Endodermal cell (in vitro differentiated cells): ENCODE data around the gene CWC15. TPM values are rescaled to one million over a fixed set of nuclear protein-coding genes. Genes with fewer than 3 reads are reported as not detected.
"Not testable (repeated sequence)": the region's sequence is repeated elsewhere in the genome, so short reads cannot be mapped to it uniquely, and the experiment has no call there.

Source experiments
- DNase-seq: peaks from one replicate; pipeline ENCODE4 v3.0.0-alpha.2; 2017
- H3K27ac ChIP-seq: 2 replicates; pipeline ENCODE4 v1.5.1; 2013; ENCODE audit warnings: mild to moderate bottlenecking, low read depth, low read length, moderate library complexity
- H3K27me3 ChIP-seq: 2 replicates; pipeline ENCODE4 v1.6.1; 2013; ENCODE audit warnings: mild to moderate bottlenecking, low read length, moderate library complexity; ENCODE audit not compliant: insufficient read depth, control insufficient read depth, poor library complexity, severe bottlenecking
- H3K36me3 ChIP-seq: 2 replicates; pipeline ENCODE4 v1.7.0; 2013; ENCODE audit warnings: mild to moderate bottlenecking, low read length, moderate library complexity; ENCODE audit not compliant: control insufficient read depth, insufficient read depth
- H3K4me1 ChIP-seq: one replicate; pipeline ENCODE4 v1.7.0; 2013; ENCODE audit warnings: low read length; ENCODE audit not compliant: control insufficient read depth, insufficient read depth
- H3K4me3 ChIP-seq: 2 replicates; pipeline ENCODE4 v1.5.1; 2013; ENCODE audit warnings: mild to moderate bottlenecking, low read length, moderate library complexity
- H3K9ac ChIP-seq: 2 replicates; pipeline ENCODE4 v1.6.1; 2013; ENCODE audit warnings: mild to moderate bottlenecking, low read length, moderate library complexity; ENCODE audit not compliant: poor library complexity, severe bottlenecking; ENCODE audit errors: extremely low read depth
- H3K9me3 ChIP-seq: 2 replicates; pipeline ENCODE4 v1.6.1; 2013; ENCODE audit warnings: mild to moderate bottlenecking, low read length, moderate library complexity; ENCODE audit not compliant: control insufficient read depth
- H3K27ac Mint-ChIP-seq: 2 replicates; pipeline ENCODE4 v1.8.0; 2020; ENCODE audit warnings: mixed read lengths
- H3K27me3 Mint-ChIP-seq: 2 replicates; pipeline ENCODE4 v1.8.0; 2021; ENCODE audit warnings: mild to moderate bottlenecking, mixed read lengths; ENCODE audit not compliant: insufficient read depth
- H3K36me3 Mint-ChIP-seq: 2 replicates; pipeline ENCODE4 v1.8.0; 2020; ENCODE audit warnings: low read depth, mixed read lengths
- H3K4me1 Mint-ChIP-seq: 2 replicates; pipeline ENCODE4 v1.8.0; 2020; ENCODE audit warnings: mixed read lengths
- H3K4me3 Mint-ChIP-seq: 2 replicates; pipeline ENCODE4 v1.8.0; 2020; ENCODE audit warnings: mild to moderate bottlenecking, moderate library complexity, mixed read lengths
- H3K9me3 Mint-ChIP-seq: 2 replicates; pipeline ENCODE4 v1.8.0; 2020; ENCODE audit warnings: mild to moderate bottlenecking, mixed read lengths
- WGBS, 2 experiments: methylation state at CpG; one replicate each; pipeline versions ENCODE4 v1.1.5 to v1.1.7; 2013; ENCODE audit warnings: missing lambda C conversion rate in 2 of 2, mixed read lengths in 1 of 2; ENCODE audit not compliant: insufficient coverage in 1 of 2, insufficient read length in 1 of 2; 5-methylcytosine and 5-hydroxymethylcytosine counted together
- total RNA-seq, 2 donors: library from RNA; stranded (reverse); fragmentation: NEBNext Ultra II Directional in 1 of 2; extraction: Animal tissue kit (Norgen Biotek cat#: 25700) in 1 of 2; gene quantifications; 2 replicates in 1 of 2; 3 replicates in 1 of 2; pipeline ENCODE4 v1.2.1, GENCODE V29; 2021
- TF ChIP-seq, protein P1 (sequence below): fragments of 200-600 bp; sonication (generic); conservative IDR thresholded peaks from 2 replicates; pipeline ENCODE4 v1.5.0; 2021; ENCODE audit warnings: antibody characterized with exemption, mild to moderate bottlenecking

Gene CWC15
- total RNA-seq, 2 donors from 2014 or later = 73.9 to 81.4 TPM

DNA sequence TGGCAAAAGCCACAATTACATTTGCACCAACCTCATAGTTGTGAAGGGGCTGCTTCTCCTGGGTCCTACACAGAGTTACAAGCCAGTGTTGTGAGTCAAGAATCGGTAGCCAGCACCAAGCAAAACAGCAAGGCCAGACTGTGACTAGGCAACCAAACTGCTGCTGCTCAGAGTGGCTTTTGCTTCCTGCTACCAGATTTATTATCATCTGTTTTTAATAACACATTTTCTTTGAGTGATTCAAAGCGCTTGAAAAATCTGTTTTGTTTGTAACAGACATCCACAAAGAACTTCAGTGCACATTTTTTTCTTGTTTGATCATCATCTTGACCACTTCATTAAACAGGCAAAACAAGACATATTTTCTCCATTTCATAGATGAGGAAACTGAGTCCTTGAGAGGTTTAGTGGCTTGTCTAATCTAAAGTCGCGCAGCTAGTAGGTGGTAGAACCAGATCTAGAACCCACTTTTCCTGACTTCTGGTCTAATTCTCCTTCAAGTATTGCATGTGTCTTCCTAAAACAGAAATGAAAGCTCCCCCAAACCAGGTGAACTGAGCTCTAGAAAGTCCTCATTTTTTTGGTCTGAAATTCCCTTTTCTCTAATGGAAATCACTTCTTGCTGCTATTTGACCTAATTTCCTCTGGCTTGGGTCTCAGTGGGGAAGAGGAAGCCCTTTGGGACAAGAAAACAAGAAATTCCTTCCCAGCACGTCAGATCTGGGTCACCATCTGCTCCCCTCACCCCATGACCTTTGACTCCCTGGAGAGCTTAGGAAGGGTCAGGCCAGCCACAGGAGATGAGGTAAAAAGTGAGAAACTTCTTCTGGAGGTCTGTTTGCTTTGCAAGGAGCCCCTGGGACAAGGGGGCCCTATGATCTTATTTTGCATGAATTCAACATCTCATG, 39.9 kb downstream of the CWC15 start:
- H3K27ac Mint-ChIP-seq = no peak overlapping the region
- H3K36me3 Mint-ChIP-seq = no peaks in the 10 kb centered on the region
- H3K9me3 Mint-ChIP-seq = peaks cover 2% of the 10 kb centered on the region
- H3K4me3 ChIP-seq = no peak overlapping the region
- H3K27ac ChIP-seq = no peak overlapping the region
- no peaks in the 10 kb centered on the region for H3K36me3 ChIP-seq
- TF ChIP-seq, protein P1, sequence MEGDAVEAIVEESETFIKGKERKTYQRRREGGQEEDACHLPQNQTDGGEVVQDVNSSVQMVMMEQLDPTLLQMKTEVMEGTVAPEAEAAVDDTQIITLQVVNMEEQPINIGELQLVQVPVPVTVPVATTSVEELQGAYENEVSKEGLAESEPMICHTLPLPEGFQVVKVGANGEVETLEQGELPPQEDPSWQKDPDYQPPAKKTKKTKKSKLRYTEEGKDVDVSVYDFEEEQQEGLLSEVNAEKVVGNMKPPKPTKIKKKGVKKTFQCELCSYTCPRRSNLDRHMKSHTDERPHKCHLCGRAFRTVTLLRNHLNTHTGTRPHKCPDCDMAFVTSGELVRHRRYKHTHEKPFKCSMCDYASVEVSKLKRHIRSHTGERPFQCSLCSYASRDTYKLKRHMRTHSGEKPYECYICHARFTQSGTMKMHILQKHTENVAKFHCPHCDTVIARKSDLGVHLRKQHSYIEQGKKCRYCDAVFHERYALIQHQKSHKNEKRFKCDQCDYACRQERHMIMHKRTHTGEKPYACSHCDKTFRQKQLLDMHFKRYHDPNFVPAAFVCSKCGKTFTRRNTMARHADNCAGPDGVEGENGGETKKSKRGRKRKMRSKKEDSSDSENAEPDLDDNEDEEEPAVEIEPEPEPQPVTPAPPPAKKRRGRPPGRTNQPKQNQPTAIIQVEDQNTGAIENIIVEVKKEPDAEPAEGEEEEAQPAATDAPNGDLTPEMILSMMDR = no peak
- no peaks in the 10 kb centered on the region for H3K9me3 ChIP-seq
- no peaks in the 10 kb centered on the region for H3K4me1 ChIP-seq
- no peak for DNase-seq
- WGBS, 2 experiments = 79 to 94% methylated on average over 4 to 5 of the region's 5 CpGs
- no peak overlapping the region for H3K9ac ChIP-seq
- no peak overlapping the region for H3K4me3 Mint-ChIP-seq
- H3K4me1 Mint-ChIP-seq = peaks cover 20% of the 10 kb centered on the region
- H3K27me3 Mint-ChIP-seq = peaks cover 4% of the 10 kb centered on the region
- no peaks in the 10 kb centered on the region for H3K27me3 ChIP-seq

DNA sequence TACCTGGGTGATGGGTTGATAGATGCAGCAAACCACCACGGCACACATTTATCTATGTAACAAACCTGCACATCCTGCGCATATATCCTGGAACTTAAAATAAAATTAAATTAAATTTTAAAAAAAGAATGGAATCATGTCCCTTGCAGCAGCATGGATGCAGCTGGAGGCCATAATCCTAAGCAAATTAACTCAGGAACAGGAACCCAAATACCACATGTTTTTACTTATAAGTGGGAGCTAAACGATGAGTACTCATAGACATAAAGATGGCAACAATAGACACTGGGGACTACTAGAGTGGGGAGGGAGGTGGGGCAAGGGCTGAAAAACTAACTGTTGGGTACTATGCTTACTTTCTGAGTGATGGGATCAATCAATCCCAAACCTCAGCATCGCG, 40.9 kb downstream of the CWC15 start:
- no peak for DNase-seq
- H3K9me3 ChIP-seq = no peaks in the 10 kb centered on the region
- 96% methylated on average over 3 of the region's 5 CpGs; no CpG with 5 or more reads in 1 of the 2 experiments for WGBS, 2 experiments
- TF ChIP-seq, protein P1 = no peak
- Mint-ChIP-seq H3K9me3 (peaks cover 2% of the 10 kb centered on the region), H3K27me3 (peaks cover 4% of the 10 kb centered on the region), H3K36me3 (no peaks in the 10 kb centered on the region), H3K4me1 (peaks cover 20% of the 10 kb centered on the region), H3K27ac (no peak overlapping the region), H3K4me3 (no peak overlapping the region)
- H3K27me3 ChIP-seq = no peaks in the 10 kb centered on the region
- H3K4me1 ChIP-seq = no peaks in the 10 kb centered on the region
- H3K4me3 ChIP-seq = no peak overlapping the region
- no peak overlapping the region for H3K9ac ChIP-seq
- no peak overlapping the region for H3K27ac ChIP-seq
- H3K36me3 ChIP-seq = no peaks in the 10 kb centered on the region

DNA sequence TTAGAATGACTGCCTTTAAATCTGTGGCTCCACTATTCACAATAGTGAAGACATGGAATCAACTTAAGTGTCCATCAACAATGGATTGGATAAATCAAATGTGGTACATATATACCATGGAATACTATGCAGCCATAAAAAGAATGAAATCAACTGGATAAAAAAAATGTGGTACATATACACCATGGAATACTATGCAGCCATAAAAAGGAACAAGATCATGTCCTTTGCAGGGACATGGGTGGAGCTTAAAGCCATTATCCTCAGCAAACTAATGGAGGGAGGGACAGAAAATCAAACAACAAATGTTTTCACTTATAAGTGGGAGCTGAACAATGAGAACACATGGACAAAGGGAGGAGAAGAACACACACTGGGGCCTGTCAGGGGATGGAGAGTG, 41.3 kb downstream of the CWC15 start:
- H3K9me3 ChIP-seq, H3K9ac ChIP-seq, DNase-seq, H3K36me3 ChIP-seq, H3K4me3 ChIP-seq, H3K27me3 ChIP-seq, H3K4me1 ChIP-seq, H3K4me3 Mint-ChIP-seq, H3K27ac ChIP-seq, H3K27me3 Mint-ChIP-seq, H3K9me3 Mint-ChIP-seq, H3K27ac Mint-ChIP-seq, H3K36me3 Mint-ChIP-seq: not testable (repeated sequence)
- H3K4me1 Mint-ChIP-seq = peaks cover 21% of the 10 kb centered on the region
